ENCODE data around the gene STAB2. TPM values are rescaled to one million over a fixed set of nuclear protein-coding genes. Genes with fewer than 3 reads are reported as not detected.

Gene STAB2
- total RNA-seq, 2 experiments from 2014 or later, result not detected

GRCh38 chr12:103588680-103589079 lies 1.6 kb downstream of the STAB2 start:
- Histone ChIP-seq H4K20me1 (ENCODE audit: insufficient read depth, low read length) (no peaks in the 10 kb centered on the region), H3K4me1 (ENCODE audit: insufficient read depth, low read length, poor library complexity, severe bottlenecking) (no peaks in the 10 kb centered on the region), H3K9me3 (ENCODE audit: low read length) (no peaks in the 10 kb centered on the region), H3K79me2 (ENCODE audit: insufficient read depth, low read depth, low read length) (no peaks in the 10 kb centered on the region), H3K4me3 (ENCODE audit: low read depth, low read length, poor library complexity, severe bottlenecking) (no peak overlapping the region), H2AFZ (ENCODE audit: low read length) (no peak overlapping the region), H3K27ac (ENCODE audit: low read depth, low read length, poor library complexity, severe bottlenecking) (no peak overlapping the region), H3K36me3 (ENCODE audit: insufficient read depth, low read length) (no peaks in the 10 kb centered on the region), H3K9me2 (ENCODE audit: insufficient read depth, low read length) (no peaks in the 10 kb centered on the region), H3K4me2 (ENCODE audit: low read length) (no peak overlapping the region)
- POLR2A ChIA-PET, result no interaction called here
- no peak for TF ChIP-seq EZH2phosphoT487 (IDR thresholded peaks at IDR 0.05; ENCODE audit: borderline replicate concordance, low read depth, low read length)
- TF ChIP-seq, protein P1, sequence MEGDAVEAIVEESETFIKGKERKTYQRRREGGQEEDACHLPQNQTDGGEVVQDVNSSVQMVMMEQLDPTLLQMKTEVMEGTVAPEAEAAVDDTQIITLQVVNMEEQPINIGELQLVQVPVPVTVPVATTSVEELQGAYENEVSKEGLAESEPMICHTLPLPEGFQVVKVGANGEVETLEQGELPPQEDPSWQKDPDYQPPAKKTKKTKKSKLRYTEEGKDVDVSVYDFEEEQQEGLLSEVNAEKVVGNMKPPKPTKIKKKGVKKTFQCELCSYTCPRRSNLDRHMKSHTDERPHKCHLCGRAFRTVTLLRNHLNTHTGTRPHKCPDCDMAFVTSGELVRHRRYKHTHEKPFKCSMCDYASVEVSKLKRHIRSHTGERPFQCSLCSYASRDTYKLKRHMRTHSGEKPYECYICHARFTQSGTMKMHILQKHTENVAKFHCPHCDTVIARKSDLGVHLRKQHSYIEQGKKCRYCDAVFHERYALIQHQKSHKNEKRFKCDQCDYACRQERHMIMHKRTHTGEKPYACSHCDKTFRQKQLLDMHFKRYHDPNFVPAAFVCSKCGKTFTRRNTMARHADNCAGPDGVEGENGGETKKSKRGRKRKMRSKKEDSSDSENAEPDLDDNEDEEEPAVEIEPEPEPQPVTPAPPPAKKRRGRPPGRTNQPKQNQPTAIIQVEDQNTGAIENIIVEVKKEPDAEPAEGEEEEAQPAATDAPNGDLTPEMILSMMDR (conservative IDR thresholded peaks at IDR 0.05; ENCODE audit: low read length), result no peak
- no TSS peak for BruUV-seq (replicated peaks)
- CTCF ChIA-PET (ENCODE audit: unreplicated experiment), result no interaction called here
- intact Hi-C loops (cut with micrococcal nuclease; ENCODE audit: unreplicated experiment), result no loop called here
- no peak for DNase-seq (ENCODE audit: low spot score)

DNA sequence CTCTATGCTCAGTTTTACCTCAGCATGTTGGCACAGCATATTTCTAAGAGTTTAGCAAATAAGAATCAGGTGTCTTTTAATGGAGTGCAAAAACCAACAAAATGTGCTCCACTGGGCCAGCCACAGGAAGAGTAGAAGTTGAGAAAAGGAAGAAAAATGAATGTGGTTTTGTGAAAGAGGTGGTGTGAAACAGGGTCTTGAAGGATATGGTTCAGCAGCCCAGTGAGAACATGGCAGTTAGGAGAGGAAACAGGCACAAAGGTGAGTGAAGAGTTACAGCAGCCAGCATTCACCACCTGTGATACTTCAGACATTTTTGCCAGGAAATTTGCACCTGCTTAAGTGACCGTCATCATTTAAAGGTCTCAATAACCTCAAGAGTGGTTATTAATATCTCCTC lies 2.4 kb downstream of the STAB2 start:
- CTCF ChIA-PET (ENCODE audit: unreplicated experiment), result no interaction called here
- Histone ChIP-seq H3K36me3 (ENCODE audit: insufficient read depth, low read length) (no peaks in the 10 kb centered on the region), H3K27ac (ENCODE audit: low read depth, low read length, poor library complexity, severe bottlenecking) (no peak overlapping the region), H3K4me3 (ENCODE audit: low read depth, low read length, poor library complexity, severe bottlenecking) (no peak overlapping the region), H2AFZ (ENCODE audit: low read length) (no peak overlapping the region), H3K79me2 (ENCODE audit: insufficient read depth, low read depth, low read length) (no peaks in the 10 kb centered on the region), H3K4me1 (ENCODE audit: insufficient read depth, low read length, poor library complexity, severe bottlenecking) (no peaks in the 10 kb centered on the region), H4K20me1 (ENCODE audit: insufficient read depth, low read length) (no peaks in the 10 kb centered on the region), H3K4me2 (ENCODE audit: low read length) (no peak overlapping the region), H3K9me3 (ENCODE audit: low read length) (no peaks in the 10 kb centered on the region), H3K9me2 (ENCODE audit: insufficient read depth, low read length) (no peaks in the 10 kb centered on the region)
- no peak for TF ChIP-seq EZH2phosphoT487 (IDR thresholded peaks at IDR 0.05; ENCODE audit: borderline replicate concordance, low read depth, low read length)
- TF ChIP-seq, protein P1 (conservative IDR thresholded peaks at IDR 0.05; ENCODE audit: low read length), result no peak
- no peak for DNase-seq (ENCODE audit: low spot score)
- no TSS peak for BruUV-seq (replicated peaks)
- intact Hi-C loops (cut with micrococcal nuclease; ENCODE audit: unreplicated experiment), result no loop called here
- POLR2A ChIA-PET, result no interaction called here

DNA sequence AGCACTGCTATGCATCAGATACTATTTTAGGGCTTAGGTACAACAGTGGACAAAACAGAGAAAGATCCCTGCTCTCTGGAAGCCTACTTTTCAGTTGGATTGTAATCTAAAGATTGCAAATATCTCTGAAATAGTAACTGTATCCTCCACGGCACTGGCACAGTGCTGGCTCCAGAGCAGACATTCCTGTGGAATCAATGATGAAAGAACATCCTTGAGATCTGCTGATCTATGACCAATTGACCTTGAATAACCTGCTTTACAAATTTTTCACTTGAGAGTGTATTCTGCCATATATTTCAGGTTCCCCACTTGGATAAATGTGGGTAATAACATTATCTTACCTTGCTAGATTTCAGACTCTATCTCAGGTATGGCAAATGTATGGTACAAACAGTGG lies 3.2 kb downstream of the STAB2 start:
- no peak overlapping the region for H3K4me3 ChIP-seq (ENCODE audit: low read depth, low read length, poor library complexity, severe bottlenecking)
- TF ChIP-seq, protein P1 (conservative IDR thresholded peaks at IDR 0.05; ENCODE audit: low read length), result no peak
- TF ChIP-seq EZH2phosphoT487 (IDR thresholded peaks at IDR 0.05; ENCODE audit: borderline replicate concordance, low read depth, low read length), result no peak
- H3K4me1 ChIP-seq (ENCODE audit: insufficient read depth, low read length, poor library complexity, severe bottlenecking), result no peaks in the 10 kb centered on the region
- no TSS peak for BruUV-seq (replicated peaks)
- intact Hi-C loops (cut with micrococcal nuclease; ENCODE audit: unreplicated experiment), result no loop called here
- no peaks in the 10 kb centered on the region for H3K9me3 ChIP-seq (ENCODE audit: low read length)
- no peaks in the 10 kb centered on the region for H3K36me3 ChIP-seq (ENCODE audit: insufficient read depth, low read length)
- no peaks in the 10 kb centered on the region for H4K20me1 ChIP-seq (ENCODE audit: insufficient read depth, low read length)
- no peaks in the 10 kb centered on the region for H3K9me2 ChIP-seq (ENCODE audit: insufficient read depth, low read length)
- CTCF ChIA-PET (ENCODE audit: unreplicated experiment), result no interaction called here
- no peak for DNase-seq (ENCODE audit: low spot score)
- H2AFZ ChIP-seq (ENCODE audit: low read length), result no peak overlapping the region
- H3K4me2 ChIP-seq (ENCODE audit: low read length), result no peak overlapping the region
- POLR2A ChIA-PET, result no interaction called here
- no peaks in the 10 kb centered on the region for H3K79me2 ChIP-seq (ENCODE audit: insufficient read depth, low read depth, low read length)
- no peak overlapping the region for H3K27ac ChIP-seq (ENCODE audit: low read depth, low read length, poor library complexity, severe bottlenecking)
